OCI-LY1 (cell line): ENCODE data around the gene WIPF2.
"Not testable (repeated sequence)": the region's sequence is repeated elsewhere in the genome, so short reads cannot be mapped to it uniquely, and the experiment has no call there.

Experiments
- H2AFZ ChIP-seq: fragments of 200-600 bp; sonication (generic), shearing (Covaris generic); 2 replicates; pipeline ENCODE4 v1.6.0; 2014; ENCODE audit warnings: antibody characterized with exemption, mild to moderate bottlenecking, low read length
- H3F3A ChIP-seq: fragments of 200-600 bp; sonication (generic), shearing (Covaris generic); 2 replicates; pipeline ENCODE4 v1.6.0; 2014; ENCODE audit warnings: mild to moderate bottlenecking, antibody characterized with exemption, low read length, moderate library complexity; ENCODE audit not compliant: insufficient read depth
- H3K27ac ChIP-seq: fragments of 200-600 bp; sonication (generic); 2 replicates; pipeline ENCODE4 v1.5.1; 2014; ENCODE audit warnings: low read length, mixed run types, mild to moderate bottlenecking, low read depth; ENCODE audit not compliant: poor library complexity, severe bottlenecking
- H3K27me3 ChIP-seq: fragments of 200-600 bp; sonication (generic); 2 replicates; pipeline ENCODE4 v1.6.0; 2014; ENCODE audit warnings: antibody characterized with exemption, mild to moderate bottlenecking, low read length, moderate library complexity; ENCODE audit not compliant: insufficient read depth
- H3K36me3 ChIP-seq: fragments of 200-600 bp; sonication (generic); 2 replicates; pipeline ENCODE4 v1.6.1; 2014; ENCODE audit warnings: mild to moderate bottlenecking, antibody characterized with exemption, low read length, moderate library complexity, mixed read lengths; ENCODE audit not compliant: insufficient read depth
- H3K4me1 ChIP-seq: fragments of 200-600 bp; sonication (generic); 2 replicates; pipeline ENCODE4 v1.5.1; 2014; ENCODE audit warnings: mild to moderate bottlenecking, low read length, moderate library complexity; ENCODE audit not compliant: insufficient read depth, severe bottlenecking
- H3K4me2 ChIP-seq: fragments of 200-600 bp; sonication (generic), shearing (Covaris generic); 2 replicates; pipeline ENCODE4 v1.6.1; 2014; ENCODE audit warnings: low read length
- H3K4me3 ChIP-seq: fragments of 200-600 bp; sonication (generic); 2 replicates; pipeline ENCODE4 v1.5.1; 2014; ENCODE audit warnings: low read length, low read depth, mild to moderate bottlenecking, mixed read lengths; ENCODE audit not compliant: poor library complexity, severe bottlenecking
- H3K79me2 ChIP-seq: fragments of 200-600 bp; shearing (Covaris generic); 2 replicates; pipeline ENCODE4 v1.6.1; 2016; ENCODE audit warnings: mixed run types, low read length, mixed read lengths; ENCODE audit not compliant: insufficient read depth
- H3K9ac ChIP-seq: fragments of 200-600 bp; sonication (generic), shearing (Covaris generic); 2 replicates; pipeline ENCODE4 v1.6.1; 2014; ENCODE audit warnings: mild to moderate bottlenecking, low read length, mixed read lengths
- H3K9me2 ChIP-seq: fragments of 200-600 bp; sonication (generic), shearing (Covaris generic); 2 replicates; pipeline ENCODE4 v1.6.1; 2014; ENCODE audit warnings: low read depth, mild to moderate bottlenecking, low read length, mixed read lengths
- H3K9me3 ChIP-seq: fragments of 200-600 bp; shearing (Covaris generic); 2 replicates; pipeline ENCODE4 v1.6.1; 2014; ENCODE audit warnings: low read length, mixed read lengths
- H4K20me1 ChIP-seq: fragments of 200-600 bp; sonication (generic), shearing (Covaris generic); 2 replicates; pipeline ENCODE4 v1.6.0; 2016; ENCODE audit warnings: mild to moderate bottlenecking, low read length; ENCODE audit not compliant: insufficient read depth
- EZH2 ChIP-seq: fragments of 200-600 bp; sonication (generic), shearing (Covaris generic); IDR thresholded peaks from 2 replicates; pipeline ENCODE4 v1.8.0; 2017; ENCODE audit warnings: borderline replicate concordance, mixed run types, mild to moderate bottlenecking, antibody characterized with exemption, low read length, moderate library complexity, mixed read lengths
- TF ChIP-seq, protein P1 (sequence below): fragments of 200-600 bp; sonication (generic), shearing (Covaris generic); IDR thresholded peaks from 2 replicates; pipeline ENCODE4 v1.5.1; 2017; ENCODE audit warnings: mild to moderate bottlenecking, antibody characterized with exemption, low read length, moderate library complexity, mixed read lengths

The WIPF2 gene

DNA sequence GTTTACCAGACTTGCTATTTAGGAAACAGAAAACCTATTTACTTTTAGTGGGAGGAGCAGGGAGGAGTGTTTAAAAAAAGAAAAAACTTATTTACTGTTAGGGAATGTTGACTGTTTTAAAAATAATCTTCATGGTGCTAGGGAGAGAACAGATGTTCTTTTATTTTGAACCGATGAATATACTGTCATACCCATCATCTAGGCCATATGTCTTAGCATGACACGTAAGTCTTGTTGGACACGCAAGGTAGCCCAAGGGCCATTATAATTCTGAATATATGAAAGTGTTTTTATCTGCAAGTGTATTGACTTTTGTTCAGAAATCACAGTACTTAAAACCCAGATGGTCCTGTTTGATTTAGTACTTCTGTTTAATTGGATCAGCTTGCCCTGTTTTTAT is 11.6 kb downstream of the WIPF2 start:
- H3K4me3 ChIP-seq: no peak overlapping the region
- no peaks in the 10 kb centered on the region for H3K9me2 ChIP-seq
- peaks cover 24% of the 10 kb centered on the region for H3K36me3 ChIP-seq
- H3K9me3 ChIP-seq: no peaks in the 10 kb centered on the region
- H3K4me2 ChIP-seq: no peak overlapping the region
- no peaks in the 10 kb centered on the region; the same call in 1 of the 2 replicates for H3F3A ChIP-seq
- no peaks in the 10 kb centered on the region for H3K4me1 ChIP-seq
- H4K20me1 ChIP-seq: no peaks in the 10 kb centered on the region
- no peaks in the 10 kb centered on the region for H3K27me3 ChIP-seq
- H3K79me2 ChIP-seq: peaks cover 8% of the 10 kb centered on the region; the same call in 1 of the 2 replicates
- no peak overlapping the region for H3K27ac ChIP-seq
- no peak overlapping the region for H2AFZ ChIP-seq
- no peak overlapping the region for H3K9ac ChIP-seq
- no peak for TF ChIP-seq EZH2
- TF ChIP-seq, protein P1, sequence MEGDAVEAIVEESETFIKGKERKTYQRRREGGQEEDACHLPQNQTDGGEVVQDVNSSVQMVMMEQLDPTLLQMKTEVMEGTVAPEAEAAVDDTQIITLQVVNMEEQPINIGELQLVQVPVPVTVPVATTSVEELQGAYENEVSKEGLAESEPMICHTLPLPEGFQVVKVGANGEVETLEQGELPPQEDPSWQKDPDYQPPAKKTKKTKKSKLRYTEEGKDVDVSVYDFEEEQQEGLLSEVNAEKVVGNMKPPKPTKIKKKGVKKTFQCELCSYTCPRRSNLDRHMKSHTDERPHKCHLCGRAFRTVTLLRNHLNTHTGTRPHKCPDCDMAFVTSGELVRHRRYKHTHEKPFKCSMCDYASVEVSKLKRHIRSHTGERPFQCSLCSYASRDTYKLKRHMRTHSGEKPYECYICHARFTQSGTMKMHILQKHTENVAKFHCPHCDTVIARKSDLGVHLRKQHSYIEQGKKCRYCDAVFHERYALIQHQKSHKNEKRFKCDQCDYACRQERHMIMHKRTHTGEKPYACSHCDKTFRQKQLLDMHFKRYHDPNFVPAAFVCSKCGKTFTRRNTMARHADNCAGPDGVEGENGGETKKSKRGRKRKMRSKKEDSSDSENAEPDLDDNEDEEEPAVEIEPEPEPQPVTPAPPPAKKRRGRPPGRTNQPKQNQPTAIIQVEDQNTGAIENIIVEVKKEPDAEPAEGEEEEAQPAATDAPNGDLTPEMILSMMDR: no peak

DNA sequence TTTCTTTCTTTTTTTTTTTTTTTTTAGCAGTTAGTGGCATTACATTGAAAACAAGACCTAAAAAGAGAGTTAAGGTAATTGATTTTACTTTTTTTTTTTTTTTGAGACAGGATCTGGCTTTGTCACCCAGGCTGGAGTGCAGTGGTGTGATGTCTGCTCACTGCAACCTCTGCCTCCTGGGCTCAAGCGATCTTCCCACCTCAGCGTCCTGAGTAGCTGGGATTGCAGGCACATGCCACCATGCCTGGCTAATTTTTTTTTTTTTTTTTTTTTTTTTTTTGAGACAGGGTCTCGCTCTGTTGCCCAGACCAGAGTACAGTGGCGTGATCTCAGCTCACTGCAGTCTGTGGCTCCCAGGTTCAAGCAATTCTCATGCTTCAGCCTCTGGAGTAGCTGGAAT is 12.8 kb downstream of the WIPF2 start:
- not testable (repeated sequence) for H3K79me2 ChIP-seq, H3K9me2 ChIP-seq, H3K27me3 ChIP-seq, H3K9me3 ChIP-seq, H4K20me1 ChIP-seq, H3K27ac ChIP-seq, H3K4me2 ChIP-seq, H3K4me1 ChIP-seq, H3K9ac ChIP-seq, H2AFZ ChIP-seq, H3F3A ChIP-seq, H3K4me3 ChIP-seq
- H3K36me3 ChIP-seq: peaks cover 24% of the 10 kb centered on the region

DNA sequence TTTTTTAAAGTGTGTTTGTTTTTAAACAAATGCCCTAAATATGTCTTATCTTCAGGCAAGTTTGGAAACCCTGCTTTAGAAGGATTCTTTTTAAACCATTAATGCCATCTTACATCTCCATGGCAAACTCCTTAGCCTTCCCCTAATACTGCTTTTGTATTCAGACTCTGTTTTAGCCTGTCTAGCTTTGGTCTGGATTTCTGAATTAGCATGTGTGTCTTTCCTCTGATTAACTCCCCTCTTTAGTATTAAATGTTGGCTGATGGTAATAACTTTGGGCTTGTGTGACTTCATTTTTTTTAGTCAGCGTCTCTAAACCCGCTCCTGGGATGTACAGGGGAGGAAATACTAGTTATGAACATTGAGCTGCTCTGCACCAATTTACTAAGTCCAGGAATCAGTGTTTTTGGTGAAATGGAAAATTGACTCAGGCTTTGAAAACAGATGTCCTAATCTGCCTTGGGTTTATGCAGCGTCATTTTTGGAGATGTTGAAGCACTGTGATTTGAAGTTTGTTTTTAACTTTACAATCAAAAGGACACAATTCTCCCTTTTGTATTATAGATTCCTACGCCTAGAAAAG is 22.2 kb downstream of the WIPF2 start:
- Histone ChIP-seq H3K9me2 (no peaks in the 10 kb centered on the region), H3K4me2 (no peak overlapping the region), H3K4me1 (peaks cover 16% of the 10 kb centered on the region), H3K36me3 (peaks cover 4% of the 10 kb centered on the region; the same call in 1 of the 2 replicates), H4K20me1 (no peaks in the 10 kb centered on the region), H3K27ac (no peak overlapping the region), H3K27me3 (no peaks in the 10 kb centered on the region), H3K9ac (no peak overlapping the region), H3K79me2 (0 out of 2 replicates have a peak, but pooled peaks cover 3% of the 10 kb centered on the region), H3F3A (no peaks in the 10 kb centered on the region), H3K4me3 (no peak overlapping the region), H2AFZ (no peak overlapping the region), H3K9me3 (no peaks in the 10 kb centered on the region)
- TF ChIP-seq EZH2: no peak
- TF ChIP-seq, protein P1: no peak

DNA sequence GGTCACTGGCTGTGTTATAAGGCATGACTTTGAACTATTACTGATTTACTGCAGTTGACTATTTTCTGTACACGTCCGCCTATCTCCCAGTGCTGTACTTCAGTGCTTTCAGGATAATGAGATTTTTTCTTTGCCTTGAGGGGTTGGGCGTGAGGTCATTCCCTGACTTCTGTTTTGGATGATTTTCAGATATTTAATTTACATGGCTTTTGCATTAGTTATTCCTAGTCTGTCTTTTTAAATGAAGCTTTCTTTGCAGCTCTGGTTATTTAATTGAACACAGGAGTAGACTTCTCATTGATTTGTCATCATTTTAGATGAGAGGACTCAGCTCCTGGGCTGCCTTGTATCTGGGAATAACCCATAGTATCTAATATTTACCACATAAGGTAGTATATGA is 23.7 kb downstream of the WIPF2 start:
- Histone ChIP-seq H3K9ac (no peak overlapping the region), H2AFZ (no peak overlapping the region), H3K36me3 (peaks cover 4% of the 10 kb centered on the region; the same call in 1 of the 2 replicates), H3K4me2 (no peak overlapping the region), H3K9me2 (no peaks in the 10 kb centered on the region), H3K79me2 (0 out of 2 replicates have a peak, but pooled peaks cover 3% of the 10 kb centered on the region), H3K27ac (no peak overlapping the region), H3K9me3 (no peaks in the 10 kb centered on the region), H3F3A (no peaks in the 10 kb centered on the region), H3K4me1 (peaks cover 16% of the 10 kb centered on the region), H3K4me3 (no peak overlapping the region), H4K20me1 (no peaks in the 10 kb centered on the region), H3K27me3 (no peaks in the 10 kb centered on the region)
- TF ChIP-seq, protein P1: no peak
- no peak for TF ChIP-seq EZH2
